GM21447 (cell line): ENCODE results near the gene BMP15.

Experiments
- ATAC-seq: cut with Tn5 transposase; IDR thresholded peaks from one replicate; pipeline ENCODE4 v1.9.1; 2021; ENCODE audit not compliant: unreplicated experiment

BMP15 gene

DNA sequence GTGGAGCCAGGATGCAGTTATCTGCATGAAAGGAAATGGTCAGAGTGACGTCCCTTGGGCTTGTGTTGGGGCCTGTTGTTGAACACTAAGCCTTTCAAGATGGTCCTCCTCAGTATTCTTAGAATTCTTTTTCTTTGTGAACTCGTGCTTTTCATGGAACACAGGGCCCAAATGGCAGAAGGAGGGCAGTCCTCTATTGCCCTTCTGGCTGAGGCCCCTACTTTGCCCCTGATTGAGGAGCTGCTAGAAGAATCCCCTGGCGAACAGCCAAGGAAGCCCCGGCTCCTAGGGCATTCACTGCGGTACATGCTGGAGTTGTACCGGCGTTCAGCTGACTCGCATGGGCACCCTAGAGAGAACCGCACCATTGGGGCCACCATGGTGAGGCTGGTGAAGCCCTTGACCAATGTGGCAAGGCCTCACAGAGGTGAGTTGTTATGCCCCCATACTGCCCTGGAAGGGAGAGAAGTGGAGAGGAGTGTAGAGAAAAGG lies at the start of gene BMP15:
Gene BMP15 (plus strand): TSS at position 51 of the 492 bp plus-strand sequence. CDS start 49 bp downstream, at position 100.
- ATAC-seq, result no peak

- no peak for ATAC-seq
These were observed 47.1 kb upstream of the BMP15 start for GRCh38 chrX:50863471-50863870.

DNA sequence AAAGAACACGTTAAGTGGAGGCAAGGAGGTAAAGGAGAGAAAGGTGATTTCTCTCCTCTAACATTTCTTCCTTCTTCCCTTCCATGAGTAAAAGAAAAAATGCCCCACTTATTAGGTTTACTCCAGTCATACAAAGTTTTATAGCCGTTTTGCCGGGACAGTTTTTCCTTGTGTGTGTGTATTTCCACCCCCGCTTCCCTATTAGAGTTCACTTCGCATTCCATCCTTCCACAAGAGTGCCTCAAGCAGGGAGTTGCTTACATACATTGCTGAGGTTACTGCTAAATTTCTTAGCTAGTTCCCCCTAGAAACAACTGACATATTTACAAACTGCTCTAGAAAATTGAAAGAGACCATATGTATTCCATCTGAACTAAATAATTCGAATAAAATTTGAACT lies 45.2 kb upstream of the BMP15 start:
- ATAC-seq, result no peak

GRCh38 chrX:50871922-50872453 lies 38.5 kb upstream of the BMP15 start:
- ATAC-seq, result no peak

- ATAC-seq, result no peak
These were observed 35.7 kb upstream of the BMP15 start for GRCh38 chrX:50874876-50875275.

- no peak for ATAC-seq
These were observed 34.0 kb upstream of the BMP15 start for GRCh38 chrX:50876551-50876950.

- no peak for ATAC-seq
These were observed 33.2 kb upstream of the BMP15 start for GRCh38 chrX:50877310-50877709.

DNA sequence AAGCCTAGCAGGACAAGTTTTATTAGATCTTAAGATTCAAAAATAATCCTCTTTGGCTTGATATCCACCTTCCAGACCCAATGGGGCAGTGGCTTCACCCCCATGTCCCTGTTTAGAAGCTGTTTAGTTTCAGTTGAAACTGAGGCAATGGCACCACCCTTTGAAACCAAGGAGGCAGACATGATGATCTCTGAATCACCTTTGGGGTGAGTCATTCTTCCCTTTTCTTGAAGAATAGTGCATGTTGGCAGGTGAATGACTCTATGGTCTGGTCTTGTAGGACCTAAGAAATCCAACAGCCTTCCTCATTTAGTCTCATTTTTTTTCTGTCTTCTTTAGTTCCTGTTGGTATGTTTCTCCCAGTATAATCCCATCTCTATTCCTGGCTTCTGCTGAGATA lies 29.5 kb upstream of the BMP15 start:
- no peak for ATAC-seq

DNA sequence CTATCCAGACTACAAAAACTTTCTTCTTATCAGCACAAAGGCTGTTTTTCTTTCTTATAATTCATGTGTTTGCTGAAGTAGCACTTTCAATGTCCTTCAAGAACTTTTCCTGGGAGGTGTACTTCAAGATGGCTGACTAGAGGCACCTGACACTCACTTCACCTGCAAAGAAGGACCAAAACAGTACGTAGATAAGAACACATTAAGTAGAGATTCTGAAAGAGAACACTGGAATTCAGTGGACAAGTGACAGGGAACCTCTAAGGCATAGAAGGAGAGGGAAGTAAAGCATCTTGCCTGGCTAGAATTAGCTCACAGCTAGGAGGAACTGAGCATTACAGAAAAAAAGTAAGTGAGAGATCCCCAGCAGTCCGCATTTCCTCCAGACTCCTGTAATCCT lies 21.7 kb upstream of the BMP15 start:
- no peak for ATAC-seq

DNA sequence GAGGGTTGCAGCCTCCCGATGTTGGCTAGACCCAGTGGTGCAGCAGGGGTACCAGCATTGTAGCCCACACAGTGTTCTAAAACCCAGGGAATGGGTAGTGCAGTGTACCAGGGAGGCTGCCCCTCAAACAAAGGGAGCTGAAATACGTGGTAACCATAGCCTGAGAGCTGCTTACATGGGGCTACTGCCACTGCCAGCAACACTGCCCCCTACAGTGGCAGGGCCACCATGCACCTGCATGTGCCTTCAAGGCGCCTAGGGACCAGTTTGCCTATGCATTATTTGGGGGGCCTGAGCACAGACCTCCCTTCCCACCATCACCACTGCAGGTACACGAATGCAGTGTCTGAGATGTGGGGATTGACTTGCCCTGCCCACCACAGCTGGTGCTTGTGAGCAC lies 21.0 kb upstream of the BMP15 start:
- no peak for ATAC-seq

- ATAC-seq, result no peak
These were observed 17.5 kb upstream of the BMP15 start for GRCh38 chrX:50893047-50893446.

- ATAC-seq, result no peak
These were observed 17.1 kb upstream of the BMP15 start for GRCh38 chrX:50893466-50893865.

- ATAC-seq, result no peak
These were observed 5.2 kb upstream of the BMP15 start for GRCh38 chrX:50905334-50905733.

DNA sequence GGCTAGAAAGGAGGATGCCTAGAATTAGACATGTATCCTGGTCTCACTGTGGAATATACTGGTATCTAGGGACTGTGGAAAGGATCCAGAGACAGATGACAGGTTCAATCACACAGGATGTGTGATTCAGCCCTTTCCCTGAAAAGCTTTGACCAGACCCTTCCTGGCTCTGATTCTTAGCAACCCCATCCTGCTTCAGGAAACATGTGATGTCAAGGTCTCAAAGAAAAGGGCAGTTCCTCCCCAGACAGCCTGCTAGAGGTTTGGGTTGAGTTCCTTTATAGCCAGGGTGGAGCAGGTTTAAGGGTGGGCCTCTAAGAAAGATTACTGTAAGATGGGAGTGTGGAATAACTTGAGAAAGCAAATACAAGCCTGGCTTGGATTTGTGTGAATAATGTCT lies 3.0 kb downstream of the BMP15 start:
- ATAC-seq, result no peak

- no peak for ATAC-seq
These were observed 9.6 kb downstream of the BMP15 start for GRCh38 chrX:50920132-50920531.

DNA sequence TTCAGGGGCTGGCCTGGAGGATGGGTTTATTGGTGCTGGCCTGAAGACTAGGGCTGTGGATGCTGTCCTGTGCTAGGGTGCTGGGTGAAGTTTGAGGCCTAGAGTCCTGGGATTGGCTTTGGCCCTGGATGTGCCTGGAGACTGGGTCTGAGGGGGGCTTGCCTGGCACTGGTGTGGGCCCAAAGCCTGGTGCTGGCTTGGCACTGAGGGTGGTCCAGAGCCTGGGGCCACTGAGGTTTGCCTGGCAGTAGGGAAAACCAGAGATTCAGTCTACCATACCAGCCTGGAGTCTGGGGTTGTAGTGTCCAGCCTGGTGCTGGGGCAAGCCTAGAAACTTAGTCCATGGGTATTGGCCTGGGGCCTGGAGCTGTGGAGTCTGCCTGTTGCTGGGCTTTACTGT lies 16.6 kb downstream of the BMP15 start:
- no peak for ATAC-seq

- no peak for ATAC-seq
These were observed 31.1 kb downstream of the BMP15 start for GRCh38 chrX:50941638-50942037.

GRCh38 chrX:50942471-50942870 lies 31.9 kb downstream of the BMP15 start:
- no peak for ATAC-seq

DNA sequence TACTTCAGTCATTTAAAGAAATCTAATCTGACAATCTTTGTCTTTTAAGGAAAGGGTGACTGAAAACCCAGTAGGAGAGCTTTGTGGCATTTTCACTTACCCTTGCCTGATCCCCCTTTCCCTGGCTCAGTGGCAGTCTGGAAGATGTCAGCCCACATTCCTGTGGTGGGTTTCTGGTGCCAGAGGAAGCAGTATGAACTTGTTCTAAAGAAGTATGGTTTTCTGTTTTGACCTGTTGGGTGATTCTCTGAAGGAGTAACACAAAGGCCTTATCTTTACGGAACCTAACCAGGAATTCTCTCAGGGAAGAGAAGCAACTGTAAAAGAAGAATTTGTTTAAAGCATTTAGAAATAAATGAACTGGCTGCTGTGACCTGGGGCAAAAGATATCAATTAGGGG lies 41.9 kb downstream of the BMP15 start:
- no peak for ATAC-seq

- no peak for ATAC-seq
These were observed 43.3 kb downstream of the BMP15 start for GRCh38 chrX:50953832-50954231.

DNA sequence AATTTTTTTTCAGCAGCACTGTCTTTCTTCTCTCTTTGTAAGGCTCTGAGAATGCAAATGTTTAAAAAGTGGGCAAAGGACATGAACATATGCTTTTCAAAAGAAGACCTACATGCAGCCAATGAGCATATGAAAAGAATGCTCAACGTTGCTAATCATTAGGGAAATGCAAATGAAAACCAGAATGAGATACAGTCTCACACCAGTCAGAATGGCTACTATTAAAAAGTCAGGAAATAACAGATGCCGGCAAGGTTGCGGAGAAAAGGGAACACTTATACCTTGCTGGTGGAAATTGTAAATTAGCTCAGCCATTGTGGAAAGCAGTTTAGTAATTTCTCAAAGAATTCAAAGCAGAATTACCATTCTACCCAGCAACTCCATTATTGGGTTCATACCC lies 51.6 kb downstream of the BMP15 start:
- ATAC-seq, result no peak

DNA sequence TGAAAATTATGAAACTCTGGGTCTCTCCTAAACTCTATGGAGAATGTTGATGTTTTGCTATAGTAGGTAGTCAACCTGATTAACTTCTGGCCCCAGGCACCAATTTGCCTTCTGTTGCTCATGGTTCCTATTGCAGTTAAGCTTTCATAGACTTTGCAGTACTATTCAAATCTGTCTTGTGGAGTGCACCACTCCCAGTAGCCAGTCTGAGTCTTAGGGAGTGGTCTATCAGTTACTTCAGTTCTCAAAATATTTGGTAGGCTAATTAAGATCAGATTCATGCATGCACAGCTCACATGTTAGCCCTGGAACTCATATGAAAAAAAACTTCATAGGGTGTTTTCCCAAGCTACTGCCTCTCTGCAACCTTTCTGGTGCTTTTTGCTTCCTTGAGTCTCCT lies 53.3 kb downstream of the BMP15 start:
- no peak for ATAC-seq
